GM21367 (cell line): ENCODE results near the gene EIF4G3.
"Not testable (repeated sequence)": the region's sequence is repeated elsewhere in the genome, so short reads cannot be mapped to it uniquely, and the experiment has no call there.

ENCODE experiments used
- ATAC-seq: cut with Tn5 transposase; IDR thresholded peaks from one replicate; pipeline ENCODE4 v1.9.1; 2021; ENCODE audit not compliant: unreplicated experiment

The EIF4G3 gene

GRCh38 chr1:21106709-21107108, 70.0 kb downstream of the EIF4G3 start:
- ATAC-seq = no peak

- no peak for ATAC-seq
These were observed 70.5 kb downstream of the EIF4G3 start for GRCh38 chr1:21106238-21106637.

GRCh38 chr1:21105807-21106206, 70.9 kb downstream of the EIF4G3 start:
- ATAC-seq = no peak

- no peak for ATAC-seq
These were observed 72.0 kb downstream of the EIF4G3 start for GRCh38 chr1:21104683-21105082.

- no peak for ATAC-seq
These were observed 76.2 kb downstream of the EIF4G3 start for GRCh38 chr1:21100481-21100921.

- ATAC-seq = no peak
These were observed 76.9 kb downstream of the EIF4G3 start for GRCh38 chr1:21099869-21100131.

- ATAC-seq = no peak
These were observed 77.4 kb downstream of the EIF4G3 start for GRCh38 chr1:21099034-21099868.

GRCh38 chr1:21098186-21098915, 78.3 kb downstream of the EIF4G3 start:
- no peak for ATAC-seq

- ATAC-seq = no peak
These were observed 79.0 kb downstream of the EIF4G3 start for GRCh38 chr1:21097729-21098128.

- no peak for ATAC-seq
These were observed 80.7 kb downstream of the EIF4G3 start for GRCh38 chr1:21095976-21096375.

- not testable (repeated sequence) for ATAC-seq
These were observed 82.4 kb downstream of the EIF4G3 start for GRCh38 chr1:21094282-21094681.

GRCh38 chr1:21093271-21093958, 83.3 kb downstream of the EIF4G3 start:
- ATAC-seq = not testable (repeated sequence)

- ATAC-seq = not testable (repeated sequence)
These were observed 84.2 kb downstream of the EIF4G3 start for GRCh38 chr1:21092545-21092944.

GRCh38 chr1:21091053-21091690, 85.5 kb downstream of the EIF4G3 start:
- ATAC-seq = not testable (repeated sequence)

- ATAC-seq = no peak
These were observed 86.2 kb downstream of the EIF4G3 start for GRCh38 chr1:21090463-21090862.

- ATAC-seq = no peak
These were observed 87.0 kb downstream of the EIF4G3 start for GRCh38 chr1:21089731-21090130.

- ATAC-seq = no peak
These were observed 87.4 kb downstream of the EIF4G3 start for GRCh38 chr1:21089299-21089698.

- ATAC-seq = no peak
These were observed 92.4 kb downstream of the EIF4G3 start for GRCh38 chr1:21084111-21084810.

- ATAC-seq = no peak
These were observed 94.6 kb downstream of the EIF4G3 start for GRCh38 chr1:21082073-21082472.

- ATAC-seq = no peak
These were observed 99.6 kb downstream of the EIF4G3 start for GRCh38 chr1:21077085-21077484.

- no peak for ATAC-seq
These were observed 104.0 kb downstream of the EIF4G3 start for GRCh38 chr1:21072721-21073120.
